HL-60 (cell line): ENCODE measurements around the gene MYBPC2.

Experiments
- CTCF ChIP-seq: IDR thresholded peaks from one replicate; pipeline ENCODE4 v1.5.1; 2011; ENCODE audit warnings: low read length, control low read depth, inconsistent platforms; ENCODE audit not compliant: insufficient read depth
- GABPA ChIP-seq: IDR thresholded peaks from 2 replicates; pipeline ENCODE4 v1.6.1; 2012; ENCODE audit warnings: low read depth
- TF ChIP-seq, protein P1 (sequence below): IDR thresholded peaks from 2 replicates; pipeline ENCODE4 v1.6.1; 2012; ENCODE audit warnings: low read depth; ENCODE audit not compliant: insufficient replicate concordance

DNA sequence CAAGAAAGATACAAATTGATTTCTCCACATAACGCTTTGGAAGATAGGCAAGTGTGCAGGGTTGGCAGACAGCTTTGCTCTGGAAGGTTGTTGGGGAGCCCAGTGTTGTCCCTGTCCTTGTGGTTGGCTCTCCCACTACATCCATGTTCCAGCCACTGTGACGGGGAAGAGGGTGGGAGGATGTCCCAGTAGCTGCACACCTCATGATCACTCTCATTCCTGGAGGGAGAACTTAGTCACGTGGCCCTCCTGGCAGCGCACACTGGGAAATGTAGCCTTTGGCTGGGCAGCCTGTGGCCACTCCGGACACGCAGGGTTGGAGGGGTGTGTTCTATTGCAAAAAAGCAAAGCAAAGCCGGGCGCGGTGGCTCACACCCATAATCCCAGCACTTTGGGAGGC lies 38.7 kb upstream of the MYBPC2 start:
- TF ChIP-seq CTCF (no peak), GABPA (no peak)
- TF ChIP-seq, protein P1, sequence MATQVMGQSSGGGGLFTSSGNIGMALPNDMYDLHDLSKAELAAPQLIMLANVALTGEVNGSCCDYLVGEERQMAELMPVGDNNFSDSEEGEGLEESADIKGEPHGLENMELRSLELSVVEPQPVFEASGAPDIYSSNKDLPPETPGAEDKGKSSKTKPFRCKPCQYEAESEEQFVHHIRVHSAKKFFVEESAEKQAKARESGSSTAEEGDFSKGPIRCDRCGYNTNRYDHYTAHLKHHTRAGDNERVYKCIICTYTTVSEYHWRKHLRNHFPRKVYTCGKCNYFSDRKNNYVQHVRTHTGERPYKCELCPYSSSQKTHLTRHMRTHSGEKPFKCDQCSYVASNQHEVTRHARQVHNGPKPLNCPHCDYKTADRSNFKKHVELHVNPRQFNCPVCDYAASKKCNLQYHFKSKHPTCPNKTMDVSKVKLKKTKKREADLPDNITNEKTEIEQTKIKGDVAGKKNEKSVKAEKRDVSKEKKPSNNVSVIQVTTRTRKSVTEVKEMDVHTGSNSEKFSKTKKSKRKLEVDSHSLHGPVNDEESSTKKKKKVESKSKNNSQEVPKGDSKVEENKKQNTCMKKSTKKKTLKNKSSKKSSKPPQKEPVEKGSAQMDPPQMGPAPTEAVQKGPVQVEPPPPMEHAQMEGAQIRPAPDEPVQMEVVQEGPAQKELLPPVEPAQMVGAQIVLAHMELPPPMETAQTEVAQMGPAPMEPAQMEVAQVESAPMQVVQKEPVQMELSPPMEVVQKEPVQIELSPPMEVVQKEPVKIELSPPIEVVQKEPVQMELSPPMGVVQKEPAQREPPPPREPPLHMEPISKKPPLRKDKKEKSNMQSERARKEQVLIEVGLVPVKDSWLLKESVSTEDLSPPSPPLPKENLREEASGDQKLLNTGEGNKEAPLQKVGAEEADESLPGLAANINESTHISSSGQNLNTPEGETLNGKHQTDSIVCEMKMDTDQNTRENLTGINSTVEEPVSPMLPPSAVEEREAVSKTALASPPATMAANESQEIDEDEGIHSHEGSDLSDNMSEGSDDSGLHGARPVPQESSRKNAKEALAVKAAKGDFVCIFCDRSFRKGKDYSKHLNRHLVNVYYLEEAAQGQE: no peak
